GM10266 (cell line): ENCODE results near the gene NSL1.
"Not testable (repeated sequence)": the region's sequence is repeated elsewhere in the genome, so short reads cannot be mapped to it uniquely, and the experiment has no call there.

ENCODE experiments used
- DNase-seq: peaks from one replicate; pipeline ENCODE4 v3.0.0; 2012; ENCODE audit errors: extremely low spot score
- CTCF ChIP-seq: IDR thresholded peaks from 2 replicates; pipeline ENCODE4 v1.5.1; 2012; ENCODE audit warnings: mild to moderate bottlenecking, low read depth; ENCODE audit not compliant: control insufficient read depth, insufficient read depth; ENCODE audit errors: missing control alignments

NSL1 gene

GRCh38 chr1:212727386-212728181 is 64.0 kb downstream of the NSL1 start:
- no peak for TF ChIP-seq CTCF
- no peak for DNase-seq

GRCh38 chr1:212724679-212725078 is 66.9 kb downstream of the NSL1 start:
- not testable (repeated sequence) for DNase-seq

- no peak for DNase-seq
- no peak for TF ChIP-seq CTCF
Measured at GRCh38 chr1:212722270-212722957, 69.2 kb downstream of the NSL1 start.

GRCh38 chr1:212721388-212722247 is 70.0 kb downstream of the NSL1 start:
- no peak for TF ChIP-seq CTCF
- DNase-seq, result no peak

GRCh38 chr1:212719633-212720032 is 71.9 kb downstream of the NSL1 start:
- no peak for DNase-seq
- TF ChIP-seq CTCF, result no peak

GRCh38 chr1:212718499-212718898 is 73.1 kb downstream of the NSL1 start:
- no peak for DNase-seq
- no peak for TF ChIP-seq CTCF

- no peak for DNase-seq
- TF ChIP-seq CTCF, result no peak
Measured at GRCh38 chr1:212716161-212716560, 75.4 kb downstream of the NSL1 start.
